Measurements from ENCODE around the gene MYOF.

DNA sequence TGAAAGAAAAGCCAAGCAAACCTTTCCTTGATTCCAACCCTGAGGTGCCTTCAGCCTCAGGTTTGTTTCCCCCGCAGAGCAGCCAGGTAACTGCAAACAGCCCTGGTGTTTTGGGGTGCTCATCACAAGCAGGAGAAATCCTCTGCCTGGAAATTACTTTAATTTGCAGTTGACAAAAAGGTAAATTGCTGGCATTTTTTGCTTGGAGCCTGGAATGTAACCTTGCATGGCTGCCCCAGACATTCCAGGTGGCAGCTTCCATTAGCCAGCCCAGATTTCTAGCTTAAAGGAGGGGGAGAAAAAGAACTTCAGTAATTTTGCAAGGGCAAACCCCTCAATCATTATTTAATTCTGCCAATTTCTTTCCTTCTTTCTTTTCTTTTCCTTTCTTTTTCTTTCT, 194.4 kb downstream of the MYOF start:
- no peak for TF ChIP-seq NBN (IDR thresholded peaks at IDR 0.05)
- no peak for TF ChIP-seq EGR1 (IDR thresholded peaks at IDR 0.05; ENCODE audit: borderline replicate concordance in 1 of 2, low read depth in 2 of 2, low read length in 2 of 2)
- TF ChIP-seq POLR2AphosphoS5 (IDR thresholded peaks at IDR 0.05; ENCODE audit: low read length): no peak
- TF ChIP-seq, protein P1, sequence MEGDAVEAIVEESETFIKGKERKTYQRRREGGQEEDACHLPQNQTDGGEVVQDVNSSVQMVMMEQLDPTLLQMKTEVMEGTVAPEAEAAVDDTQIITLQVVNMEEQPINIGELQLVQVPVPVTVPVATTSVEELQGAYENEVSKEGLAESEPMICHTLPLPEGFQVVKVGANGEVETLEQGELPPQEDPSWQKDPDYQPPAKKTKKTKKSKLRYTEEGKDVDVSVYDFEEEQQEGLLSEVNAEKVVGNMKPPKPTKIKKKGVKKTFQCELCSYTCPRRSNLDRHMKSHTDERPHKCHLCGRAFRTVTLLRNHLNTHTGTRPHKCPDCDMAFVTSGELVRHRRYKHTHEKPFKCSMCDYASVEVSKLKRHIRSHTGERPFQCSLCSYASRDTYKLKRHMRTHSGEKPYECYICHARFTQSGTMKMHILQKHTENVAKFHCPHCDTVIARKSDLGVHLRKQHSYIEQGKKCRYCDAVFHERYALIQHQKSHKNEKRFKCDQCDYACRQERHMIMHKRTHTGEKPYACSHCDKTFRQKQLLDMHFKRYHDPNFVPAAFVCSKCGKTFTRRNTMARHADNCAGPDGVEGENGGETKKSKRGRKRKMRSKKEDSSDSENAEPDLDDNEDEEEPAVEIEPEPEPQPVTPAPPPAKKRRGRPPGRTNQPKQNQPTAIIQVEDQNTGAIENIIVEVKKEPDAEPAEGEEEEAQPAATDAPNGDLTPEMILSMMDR (IDR thresholded peaks at IDR 0.05 in 2 of 3, conservative IDR thresholded peaks at IDR 0.05 in 1 of 3; ENCODE audit: control insufficient read depth in 2 of 3, extremely low read depth in 1 of 3, insufficient read depth in 1 of 3, low read depth in 3 of 3, low read length in 3 of 3): no peak
- no peak for TF ChIP-seq RAD21 (IDR thresholded peaks at IDR 0.05; ENCODE audit: insufficient read depth, low read depth, low read length)
- TF ChIP-seq, protein P2, sequence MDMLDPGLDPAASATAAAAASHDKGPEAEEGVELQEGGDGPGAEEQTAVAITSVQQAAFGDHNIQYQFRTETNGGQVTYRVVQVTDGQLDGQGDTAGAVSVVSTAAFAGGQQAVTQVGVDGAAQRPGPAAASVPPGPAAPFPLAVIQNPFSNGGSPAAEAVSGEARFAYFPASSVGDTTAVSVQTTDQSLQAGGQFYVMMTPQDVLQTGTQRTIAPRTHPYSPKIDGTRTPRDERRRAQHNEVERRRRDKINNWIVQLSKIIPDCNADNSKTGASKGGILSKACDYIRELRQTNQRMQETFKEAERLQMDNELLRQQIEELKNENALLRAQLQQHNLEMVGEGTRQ (IDR thresholded peaks at IDR 0.05; ENCODE audit: borderline replicate concordance, low read depth, low read length): no peak
- no peak for TF ChIP-seq POLR2A (IDR thresholded peaks at IDR 0.05; ENCODE audit: low read depth, low read length)
- no peak for TF ChIP-seq CHD2 (IDR thresholded peaks at IDR 0.05; ENCODE audit: borderline replicate concordance, low read depth, low read length)
- no peak for TF ChIP-seq MXI1 (IDR thresholded peaks at IDR 0.05; ENCODE audit: low read depth, low read length)
- no peak for TF ChIP-seq DPF2 (IDR thresholded peaks at IDR 0.05)
- TF ChIP-seq NR2F1 (conservative IDR thresholded peaks at IDR 0.05): no peak
- no peak for TF ChIP-seq SP1 (IDR thresholded peaks at IDR 0.05; ENCODE audit: low read depth, low read length)
- TF ChIP-seq SREBF2 (IDR thresholded peaks at IDR 0.05; ENCODE audit: low read length): no peak

Measured in GM12878 (cell line).